Esophagus squamous epithelium (tissue), 5 donors: ENCODE measurements around the gene S100A9. TPM values are rescaled to one million over a fixed set of nuclear protein-coding genes. Genes with fewer than 3 reads are reported as not detected.

Experiments used
- DNase-seq: peaks from one replicate; lab custom pipeline; 2025; lab: John Stamatoyannopoulos, UW
- H3K27ac ChIP-seq, 4 donors: fragments of 200-600 bp; sonication (generic); one replicate each; pipeline ENCODE4 v1.5.1; 2016 to 2019; ENCODE audit warnings: mild to moderate bottlenecking in 1 of 4
- H3K27me3 ChIP-seq, 4 donors: fragments of 200-600 bp; sonication (generic); 1 replicate in 3 of 4; 2 replicates in 1 of 4; pipeline versions ENCODE4 v1.5.1 to v1.6.0; 2017 to 2021; ENCODE audit warnings: antibody characterized with exemption in 1 of 4
- H3K36me3 ChIP-seq, 3 donors: fragments of 200-600 bp; sonication (generic); one replicate each; pipeline ENCODE4 v1.5.1; 2016 to 2019
- H3K4me1 ChIP-seq, 3 donors: fragments of 200-600 bp; sonication (generic); one replicate each; pipeline ENCODE4 v1.5.1; 2017 to 2019
- H3K4me3 ChIP-seq, 4 donors: fragments of 200-600 bp; sonication (generic); 1 replicate in 3 of 4; 2 replicates in 1 of 4; pipeline ENCODE4 v1.5.1; 2016 to 2019; ENCODE audit warnings: mild to moderate bottlenecking in 2 of 4, moderate library complexity in 1 of 4
- H3K9me3 ChIP-seq, 3 donors: fragments of 200-600 bp; sonication (generic); one replicate each; pipeline ENCODE4 v1.5.1; 2016 to 2019
- POLR2A ChIP-seq, 4 donors: fragments of 450-650 bp; IDR thresholded peaks; one replicate each; pipeline ENCODE4 v1.6.1; 2017; ENCODE audit warnings: antibody characterized with exemption in 4 of 4, mild to moderate bottlenecking in 4 of 4, moderate library complexity in 3 of 4
- WGBS, 2 donors: methylation state at CpG; one replicate each; pipeline ENCODE4 v1.1.5; 2018; 5-methylcytosine and 5-hydroxymethylcytosine counted together
- intact Hi-C: fragments of 100-400 bp; cut with DNase I; formaldehyde crosslinking; loops from one replicate; pipeline ENCODE4 v1.15.0; 2022
- total RNA-seq, 4 donors: library from RNA; depleted of rRNA; stranded (reverse); fragments of >200 nt; gene quantifications; one replicate each; pipeline ENCODE4 v1.1.0, GENCODE V29; 2016
- TF ChIP-seq, protein P1 (sequence below), 6 experiments: fragments of 450-650 bp in 4 of 6; fragments of 200-600 bp in 2 of 6; sonication (generic) in 2 of 6; IDR thresholded peaks; one replicate each; pipeline ENCODE4 v1.5.1; 2016 to 2019; ENCODE audit warnings: antibody characterized with exemption in 6 of 6, mild to moderate bottlenecking in 4 of 6, moderate library complexity in 4 of 6
- donor health status: DM: yes; HTN: yes; CAD: no.

The S100A9 gene
- total RNA-seq, 4 donors from 2014 or later, result 15,145 to 90,256 (median 57,331) TPM

DNA sequence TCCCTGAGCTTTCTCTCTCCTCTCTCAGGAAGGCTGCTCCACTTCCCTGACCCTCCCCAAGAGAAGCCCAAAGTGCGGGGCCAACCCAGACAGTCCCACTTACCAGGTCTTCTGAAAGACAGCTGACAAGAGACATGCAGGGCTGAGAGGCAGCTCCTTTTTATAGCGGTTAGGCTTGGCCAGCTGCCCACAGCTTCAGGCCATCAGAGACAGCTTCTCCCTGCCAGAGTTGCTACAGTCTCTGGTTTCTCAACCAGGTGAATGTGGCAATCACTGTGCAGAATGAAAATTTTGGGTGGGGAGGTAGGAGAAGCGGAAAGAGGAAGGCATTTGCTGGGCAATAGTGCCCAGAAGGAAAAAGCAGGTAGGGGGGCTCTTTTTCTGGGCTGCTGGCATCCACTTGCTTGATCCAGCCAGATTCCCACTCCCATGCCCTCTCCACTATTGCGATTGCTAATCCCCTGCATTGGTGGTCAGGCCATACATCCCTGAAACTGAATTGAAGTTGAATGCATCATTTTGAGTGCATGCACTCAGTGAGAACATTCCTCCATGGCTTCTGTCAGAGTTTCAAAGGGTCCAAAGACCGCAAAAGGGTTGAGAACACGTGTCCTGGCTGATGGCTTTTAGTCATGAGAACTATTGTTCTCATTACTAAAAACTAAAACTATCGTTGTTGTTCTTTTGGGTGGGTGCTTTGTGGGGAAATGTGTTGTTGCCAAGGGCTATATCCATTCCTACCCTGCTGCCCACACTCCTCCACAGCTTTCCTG is 33.5 kb downstream of the S100A9 start, which contains the start of gene S100A8:
Gene S100A8, minus strand, starts transcription at position 136 of the 773 bp plus-strand sequence. CDS start 538 bp downstream, outside the sequence.
- peaks cover 24 to 86% (median 30%) of the 10 kb centered on the region in 3 donors for H3K4me1 ChIP-seq
- H3K4me3 ChIP-seq, result peak within 1 kb of the TSS; percentile 36 to 61 (median 46)
- peak in 1 of 4 donors; percentile 72 for TF ChIP-seq POLR2A (IDR thresholded peaks at IDR 0.05)
- TF ChIP-seq, protein P1, sequence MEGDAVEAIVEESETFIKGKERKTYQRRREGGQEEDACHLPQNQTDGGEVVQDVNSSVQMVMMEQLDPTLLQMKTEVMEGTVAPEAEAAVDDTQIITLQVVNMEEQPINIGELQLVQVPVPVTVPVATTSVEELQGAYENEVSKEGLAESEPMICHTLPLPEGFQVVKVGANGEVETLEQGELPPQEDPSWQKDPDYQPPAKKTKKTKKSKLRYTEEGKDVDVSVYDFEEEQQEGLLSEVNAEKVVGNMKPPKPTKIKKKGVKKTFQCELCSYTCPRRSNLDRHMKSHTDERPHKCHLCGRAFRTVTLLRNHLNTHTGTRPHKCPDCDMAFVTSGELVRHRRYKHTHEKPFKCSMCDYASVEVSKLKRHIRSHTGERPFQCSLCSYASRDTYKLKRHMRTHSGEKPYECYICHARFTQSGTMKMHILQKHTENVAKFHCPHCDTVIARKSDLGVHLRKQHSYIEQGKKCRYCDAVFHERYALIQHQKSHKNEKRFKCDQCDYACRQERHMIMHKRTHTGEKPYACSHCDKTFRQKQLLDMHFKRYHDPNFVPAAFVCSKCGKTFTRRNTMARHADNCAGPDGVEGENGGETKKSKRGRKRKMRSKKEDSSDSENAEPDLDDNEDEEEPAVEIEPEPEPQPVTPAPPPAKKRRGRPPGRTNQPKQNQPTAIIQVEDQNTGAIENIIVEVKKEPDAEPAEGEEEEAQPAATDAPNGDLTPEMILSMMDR (IDR thresholded peaks at IDR 0.05), result no peak
- H3K36me3 ChIP-seq, result no peaks in the 10 kb centered on the region
- intact Hi-C loops, result no loop called here
- DNase-seq, result no peak
- no peaks in the 10 kb centered on the region for H3K9me3 ChIP-seq
- peaks cover 0 to 19% (median 0%) of the 10 kb centered on the region in 4 donors for H3K27me3 ChIP-seq
- peak within 1 kb of the TSS; percentile 79 to 90 (median 88) for H3K27ac ChIP-seq
- whole genome bisulfite sequencing, 2 donors, result 41 to 43% methylated on average over 6 to 7 of the region's 7 CpGs

DNA sequence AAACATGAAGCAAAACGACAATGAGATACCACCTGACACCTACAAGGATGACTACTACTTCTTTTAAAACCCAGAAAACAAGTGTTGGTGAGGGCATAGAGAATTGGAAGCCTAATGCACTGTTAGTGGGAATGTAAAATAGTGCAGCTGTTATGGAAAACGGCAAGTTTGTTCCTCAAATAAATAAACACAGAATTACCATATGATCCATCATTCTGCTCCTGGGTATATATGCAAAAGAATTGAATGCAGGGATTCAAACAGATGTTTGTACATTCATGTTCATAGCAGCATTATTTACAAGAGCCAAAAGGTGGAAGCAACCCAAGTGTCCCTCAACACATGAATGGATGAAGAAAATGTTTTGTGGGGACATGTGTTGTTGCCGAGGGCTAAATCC is 34.6 kb downstream of the S100A9 start:
- WGBS, 2 donors, result 43 to 45% methylated on average over 3 of the region's 3 CpGs
- H3K36me3 ChIP-seq, result no peaks in the 10 kb centered on the region
- no peak for DNase-seq
- TF ChIP-seq POLR2A (IDR thresholded peaks at IDR 0.05), result no peak
- TF ChIP-seq, protein P1 (IDR thresholded peaks at IDR 0.05), result no peak
- no peaks in the 10 kb centered on the region for H3K9me3 ChIP-seq
- H3K4me3 ChIP-seq, result no peak overlapping the region
- H3K4me1 ChIP-seq, result peaks cover 21 to 75% (median 23%) of the 10 kb centered on the region in 3 donors
- H3K27ac ChIP-seq, result peak overlapping the region; percentile 24 to 90 (median 66)
- intact Hi-C loops, result no loop called here
- H3K27me3 ChIP-seq, result peaks cover 0 to 25% (median 0%) of the 10 kb centered on the region in 4 donors

DNA sequence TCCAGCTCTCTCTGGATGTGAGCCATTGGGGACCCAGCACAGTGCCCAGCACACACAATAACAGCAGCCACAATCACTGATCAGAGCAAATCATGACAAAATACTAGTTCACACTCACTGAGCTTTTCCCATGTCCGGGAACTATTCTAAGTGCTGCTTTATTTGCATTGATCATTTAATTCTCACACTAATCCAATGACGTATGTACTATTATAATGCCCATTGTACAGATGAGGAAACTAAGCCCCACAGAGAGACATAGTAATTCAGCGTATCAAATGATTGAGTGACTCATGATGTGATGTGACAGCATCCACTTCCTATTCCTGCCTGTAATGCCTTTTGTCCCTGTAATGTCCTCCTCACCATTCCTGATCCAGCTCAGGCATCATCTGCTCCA is 35.2 kb downstream of the S100A9 start:
- intact Hi-C loops, result no loop called here
- Histone ChIP-seq H3K4me1 (peaks cover 20 to 69% (median 21%) of the 10 kb centered on the region in 3 donors), H3K9me3 (no peaks in the 10 kb centered on the region), H3K27me3 (peaks cover 0 to 25% (median 0%) of the 10 kb centered on the region in 4 donors), H3K4me3 (no peak overlapping the region), H3K36me3 (no peaks in the 10 kb centered on the region), H3K27ac (peak overlapping the region; percentile 24 to 90 (median 66))
- WGBS, 2 donors, result 39 to 50% methylated on average over 3 of the region's 3 CpGs
- TF ChIP-seq POLR2A (IDR thresholded peaks at IDR 0.05), result no peak
- TF ChIP-seq, protein P1 (IDR thresholded peaks at IDR 0.05), result no peak
- DNase-seq, result no peak

DNA sequence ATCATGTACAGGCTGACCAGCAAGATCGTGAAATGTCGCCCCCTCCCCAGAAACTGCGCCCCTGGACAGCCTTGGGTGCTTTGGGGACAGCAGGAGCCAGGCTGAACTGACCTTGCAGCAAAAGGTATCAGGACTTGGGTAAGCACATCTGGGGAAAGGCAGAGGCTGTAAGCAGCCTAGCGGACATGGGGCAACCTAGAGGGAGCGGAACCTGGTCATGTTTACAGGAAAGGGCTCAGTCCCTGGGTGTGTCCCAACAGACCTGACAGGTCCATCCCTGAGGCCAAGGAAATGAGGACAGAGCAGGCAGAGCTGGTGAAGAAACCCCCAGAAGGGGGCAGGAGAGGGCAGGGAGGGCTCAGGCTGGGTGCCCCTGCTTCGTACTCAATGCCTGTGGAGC is 36.3 kb downstream of the S100A9 start:
- Histone ChIP-seq H3K27ac (peak overlapping the region; percentile 24 to 90 (median 80)), H3K4me3 (no peak overlapping the region), H3K36me3 (no peaks in the 10 kb centered on the region), H3K27me3 (peaks cover 0 to 33% (median 0%) of the 10 kb centered on the region in 4 donors), H3K9me3 (no peaks in the 10 kb centered on the region), H3K4me1 (peaks cover 20 to 65% (median 21%) of the 10 kb centered on the region in 3 donors)
- intact Hi-C loops, result no loop called here
- DNase-seq, result no peak
- no peak for TF ChIP-seq POLR2A (IDR thresholded peaks at IDR 0.05)
- TF ChIP-seq, protein P1 (IDR thresholded peaks at IDR 0.05), result peak in 4 of 6 experiments; percentile 11 to 65 (median 24)
- WGBS, 2 donors, result 33 to 54% methylated on average over 1 to 5 of the region's 6 CpGs

DNA sequence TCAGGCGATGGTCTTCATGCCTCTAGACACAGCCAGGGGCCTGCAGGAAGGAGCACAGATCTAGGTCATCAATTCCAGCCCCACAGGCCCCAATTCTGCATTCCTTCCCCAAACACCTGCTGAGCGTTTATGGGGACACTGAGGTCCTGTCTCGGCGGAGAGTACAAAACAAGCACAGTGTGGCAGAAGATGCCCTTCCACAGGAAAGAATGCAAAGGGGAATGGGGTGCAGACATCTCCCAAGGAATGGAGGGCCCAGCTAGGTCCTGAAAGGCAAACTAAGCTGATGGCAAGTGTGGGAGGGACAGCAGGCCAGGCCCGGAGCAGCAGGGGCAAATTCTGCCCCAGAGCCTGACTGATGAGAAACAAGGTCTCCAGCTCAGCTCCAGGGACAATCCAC is 36.7 kb downstream of the S100A9 start:
- Histone ChIP-seq H3K4me1 (peaks cover 20 to 68% (median 21%) of the 10 kb centered on the region in 3 donors), H3K4me3 (no peak overlapping the region), H3K27me3 (peaks cover 0 to 33% (median 0%) of the 10 kb centered on the region in 4 donors), H3K9me3 (no peaks in the 10 kb centered on the region), H3K36me3 (no peaks in the 10 kb centered on the region), H3K27ac (peak overlapping the region; percentile 24 to 90 (median 80))
- TF ChIP-seq POLR2A (IDR thresholded peaks at IDR 0.05), result no peak
- TF ChIP-seq, protein P1 (IDR thresholded peaks at IDR 0.05), result no peak
- intact Hi-C loops, result no loop called here
- WGBS, 2 donors, result 86 to 89% methylated on average over 4 to 5 of the region's 5 CpGs
- DNase-seq, result no peak
